Loucy (cell line): ENCODE results near the gene SMG6.
A peak's percentile ranks its signal among the peaks of the same experiment; 100 is the strongest.

Experiments
- H2AFZ ChIP-seq: fragments of 200-600 bp; sonication (generic); 2 replicates; pipeline ENCODE4 v1.6.0; 2016; ENCODE audit warnings: antibody characterized with exemption, mild to moderate bottlenecking, low read length, moderate library complexity
- H3F3A ChIP-seq: fragments of 200-600 bp; 2 replicates; pipeline ENCODE4 v1.6.0; 2016; ENCODE audit warnings: antibody characterized with exemption, low read depth, mild to moderate bottlenecking
- H3K27me3 ChIP-seq: fragments of 200-600 bp; sonication (generic); 2 replicates; pipeline ENCODE4 v1.6.1; 2014; ENCODE audit warnings: low read length, mild to moderate bottlenecking; ENCODE audit not compliant: insufficient read depth, poor library complexity, severe bottlenecking
- H3K36me3 ChIP-seq: fragments of 200-600 bp; sonication (generic); 2 replicates; pipeline ENCODE4 v1.6.1; 2016; ENCODE audit warnings: low read length; ENCODE audit not compliant: insufficient read depth
- H3K4me1 ChIP-seq: fragments of 200-600 bp; sonication (generic); 2 replicates; pipeline ENCODE4 v1.5.1; 2014; ENCODE audit warnings: low read length, mild to moderate bottlenecking; ENCODE audit not compliant: insufficient read depth, poor library complexity, severe bottlenecking
- H3K4me2 ChIP-seq: fragments of 200-600 bp; sonication (generic); 2 replicates; pipeline ENCODE4 v1.6.0; 2014; ENCODE audit warnings: antibody characterized with exemption, low read length, low read depth, mild to moderate bottlenecking; ENCODE audit not compliant: poor library complexity, severe bottlenecking
- H3K4me3 ChIP-seq: fragments of 200-600 bp; sonication (generic); 2 replicates; pipeline ENCODE4 v1.5.1; 2014; ENCODE audit warnings: low read length, mild to moderate bottlenecking, mixed read lengths; ENCODE audit not compliant: poor library complexity, severe bottlenecking
- H3K79me2 ChIP-seq: fragments of 200-600 bp; sonication (generic); 2 replicates; pipeline ENCODE4 v1.6.1; 2014; ENCODE audit warnings: low read length; ENCODE audit not compliant: insufficient read depth
- H3K9ac ChIP-seq: fragments of 200-600 bp; sonication (generic); 2 replicates; pipeline ENCODE4 v1.6.0; 2014; ENCODE audit warnings: mild to moderate bottlenecking, low read depth, low read length, moderate library complexity; ENCODE audit not compliant: poor library complexity, severe bottlenecking
- H3K9me2 ChIP-seq: fragments of 200-600 bp; sonication (generic); replicated peaks from 2 replicates; pipeline ENCODE4 v1.6.1; 2016; ENCODE audit warnings: low read depth, low read length, mixed read lengths
- H3K9me3 ChIP-seq: fragments of 200-600 bp; sonication (generic); 2 replicates; pipeline ENCODE4 v1.6.1; 2014; ENCODE audit warnings: mild to moderate bottlenecking, antibody characterized with exemption, low read length, low read depth; ENCODE audit not compliant: insufficient read depth
- H4K20me1 ChIP-seq: fragments of 200-600 bp; sonication (generic); 2 replicates; pipeline ENCODE4 v1.6.0; 2014; ENCODE audit warnings: antibody characterized with exemption, low read length, mild to moderate bottlenecking; ENCODE audit not compliant: insufficient read depth, poor library complexity, severe bottlenecking
- EZH2phosphoT487 ChIP-seq: fragments of 200-600 bp; IDR thresholded peaks from 2 replicates; pipeline ENCODE4 v1.6.1; 2018; ENCODE audit warnings: antibody characterized with exemption, mild to moderate bottlenecking, moderate library complexity, borderline replicate concordance
- TF ChIP-seq, protein P1 (sequence below): fragments of 200-600 bp; sonication (generic); conservative IDR thresholded peaks from 2 replicates; pipeline ENCODE4 v1.5.1; 2014; ENCODE audit warnings: mild to moderate bottlenecking, antibody characterized with exemption, low read length

SMG6 gene

DNA sequence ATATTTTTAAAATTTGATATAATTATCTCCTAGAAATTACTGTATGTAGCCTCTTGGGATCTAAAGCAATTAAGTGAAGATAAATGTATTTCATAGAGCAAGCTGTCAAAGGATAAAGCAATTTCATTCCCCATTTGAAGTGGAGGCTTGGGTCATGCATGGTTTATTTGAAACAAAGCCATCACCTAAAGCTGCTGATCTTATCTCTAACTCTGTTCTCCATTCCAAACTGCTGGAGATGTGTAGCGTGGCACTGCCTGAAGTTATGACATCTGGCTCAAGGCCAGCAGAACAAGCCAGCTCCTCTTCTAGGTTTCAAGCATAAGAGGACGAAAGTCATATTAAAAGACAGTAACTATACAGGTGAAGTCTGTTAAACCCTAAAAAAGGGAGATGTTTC lies 164.8 kb downstream of the SMG6 start:
- H3K4me2 ChIP-seq = peak overlapping the region; percentile 61
- no peaks in the 10 kb centered on the region for H3K27me3 ChIP-seq
- peaks cover 15% of the 10 kb centered on the region; the same call in 1 of the 2 replicates for H3K36me3 ChIP-seq
- H3K4me3 ChIP-seq = peak overlapping the region; percentile 23
- peaks cover 21% of the 10 kb centered on the region for H3K4me1 ChIP-seq
- H3K79me2 ChIP-seq = peaks cover 20% of the 10 kb centered on the region; the same call in 1 of the 2 replicates
- TF ChIP-seq, protein P1, sequence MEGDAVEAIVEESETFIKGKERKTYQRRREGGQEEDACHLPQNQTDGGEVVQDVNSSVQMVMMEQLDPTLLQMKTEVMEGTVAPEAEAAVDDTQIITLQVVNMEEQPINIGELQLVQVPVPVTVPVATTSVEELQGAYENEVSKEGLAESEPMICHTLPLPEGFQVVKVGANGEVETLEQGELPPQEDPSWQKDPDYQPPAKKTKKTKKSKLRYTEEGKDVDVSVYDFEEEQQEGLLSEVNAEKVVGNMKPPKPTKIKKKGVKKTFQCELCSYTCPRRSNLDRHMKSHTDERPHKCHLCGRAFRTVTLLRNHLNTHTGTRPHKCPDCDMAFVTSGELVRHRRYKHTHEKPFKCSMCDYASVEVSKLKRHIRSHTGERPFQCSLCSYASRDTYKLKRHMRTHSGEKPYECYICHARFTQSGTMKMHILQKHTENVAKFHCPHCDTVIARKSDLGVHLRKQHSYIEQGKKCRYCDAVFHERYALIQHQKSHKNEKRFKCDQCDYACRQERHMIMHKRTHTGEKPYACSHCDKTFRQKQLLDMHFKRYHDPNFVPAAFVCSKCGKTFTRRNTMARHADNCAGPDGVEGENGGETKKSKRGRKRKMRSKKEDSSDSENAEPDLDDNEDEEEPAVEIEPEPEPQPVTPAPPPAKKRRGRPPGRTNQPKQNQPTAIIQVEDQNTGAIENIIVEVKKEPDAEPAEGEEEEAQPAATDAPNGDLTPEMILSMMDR = no peak
- TF ChIP-seq EZH2phosphoT487 = no peak
- peaks cover 7% of the 10 kb centered on the region; the same call in 1 of the 2 replicates for H3F3A ChIP-seq
- no peaks in the 10 kb centered on the region for H3K9me2 ChIP-seq
- no peak overlapping the region for H2AFZ ChIP-seq
- no peaks in the 10 kb centered on the region for H4K20me1 ChIP-seq
- peak overlapping the region; percentile 27 for H3K9ac ChIP-seq
- H3K9me3 ChIP-seq = no peaks in the 10 kb centered on the region

DNA sequence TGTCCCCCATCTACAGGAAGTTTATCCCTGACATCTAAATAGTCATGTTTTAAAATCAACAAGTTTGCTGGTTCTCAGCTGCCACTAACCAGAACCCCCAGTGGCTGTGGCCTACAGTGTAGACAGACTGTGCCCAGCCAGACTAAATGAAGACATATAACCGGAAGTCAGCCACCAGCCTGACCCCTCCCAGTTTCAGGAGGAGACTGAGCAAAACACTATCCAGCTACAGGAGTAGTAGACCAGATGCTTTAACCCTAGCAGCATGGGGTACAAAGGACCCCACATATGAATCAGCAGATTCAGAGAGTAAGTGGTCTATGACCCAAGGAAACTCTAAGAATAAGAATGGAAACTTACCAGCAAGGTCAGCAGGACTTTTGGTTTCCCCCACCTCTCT lies 165.3 kb downstream of the SMG6 start:
- H3K27me3 ChIP-seq = no peaks in the 10 kb centered on the region
- H4K20me1 ChIP-seq = no peaks in the 10 kb centered on the region
- TF ChIP-seq EZH2phosphoT487 = no peak
- TF ChIP-seq, protein P1 = 0 out of 2 replicates have a peak, but pooled peaks have one; percentile 17
- no peaks in the 10 kb centered on the region for H3K9me3 ChIP-seq
- H3K79me2 ChIP-seq = peaks cover 20% of the 10 kb centered on the region; the same call in 1 of the 2 replicates
- no peak overlapping the region for H2AFZ ChIP-seq
- peak overlapping the region; percentile 27 for H3K9ac ChIP-seq
- H3K9me2 ChIP-seq = no peaks in the 10 kb centered on the region
- peaks cover 17% of the 10 kb centered on the region; the same call in 1 of the 2 replicates for H3K36me3 ChIP-seq
- H3K4me1 ChIP-seq = peaks cover 21% of the 10 kb centered on the region
- H3K4me3 ChIP-seq = peak overlapping the region; percentile 23
- peak overlapping the region; percentile 61 for H3K4me2 ChIP-seq
- H3F3A ChIP-seq = peaks cover 7% of the 10 kb centered on the region; the same call in 1 of the 2 replicates

DNA sequence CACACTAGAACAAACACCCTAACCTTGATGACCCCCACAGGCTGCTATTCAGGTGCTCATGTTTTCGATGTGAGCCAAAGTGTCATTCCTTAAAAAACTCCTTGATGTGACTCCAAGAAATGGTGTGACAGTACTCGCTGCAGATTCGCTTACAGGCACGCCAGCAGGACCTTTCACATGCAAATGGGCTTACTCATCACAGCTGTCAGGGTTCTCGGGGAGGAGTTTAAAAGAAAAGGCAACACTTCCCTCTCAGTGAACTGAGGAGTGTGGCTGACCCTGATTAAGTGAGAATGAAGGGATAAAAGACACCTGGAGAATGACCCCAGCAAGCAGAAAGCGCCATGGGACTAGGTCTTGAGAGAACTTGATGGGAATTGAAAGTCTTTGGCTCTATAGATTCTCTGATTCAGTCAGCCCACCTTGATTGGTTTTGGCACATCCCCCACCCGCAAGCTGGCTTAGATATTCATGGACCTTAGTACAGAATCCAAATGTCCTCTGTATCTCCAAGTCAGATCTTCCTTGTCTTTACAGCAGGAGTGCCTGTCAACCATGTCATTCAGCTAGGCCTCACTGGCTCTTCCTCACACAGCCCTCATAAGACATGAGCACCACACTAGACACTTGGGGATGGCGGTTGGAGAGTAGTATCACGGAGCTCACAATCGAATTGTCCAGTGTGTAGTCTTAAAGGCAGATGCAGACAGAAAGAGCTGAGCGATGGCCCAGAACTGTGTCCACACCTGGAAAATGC lies 166.1 kb downstream of the SMG6 start:
- H3K9me2 ChIP-seq = no peaks in the 10 kb centered on the region
- no peaks in the 10 kb centered on the region for H3K9me3 ChIP-seq
- peak overlapping the region; percentile 61 for H3K4me2 ChIP-seq
- peaks cover 20% of the 10 kb centered on the region; the same call in 1 of the 2 replicates for H3K79me2 ChIP-seq
- no peak overlapping the region for H2AFZ ChIP-seq
- TF ChIP-seq EZH2phosphoT487 = no peak
- TF ChIP-seq, protein P1 = no peak
- peaks cover 7% of the 10 kb centered on the region; the same call in 1 of the 2 replicates for H3F3A ChIP-seq
- H3K4me1 ChIP-seq = peaks cover 21% of the 10 kb centered on the region
- peaks cover 23% of the 10 kb centered on the region; the same call in 1 of the 2 replicates for H3K36me3 ChIP-seq
- no peaks in the 10 kb centered on the region for H4K20me1 ChIP-seq
- no peaks in the 10 kb centered on the region for H3K27me3 ChIP-seq
- H3K4me3 ChIP-seq = no peak overlapping the region
- peak overlapping the region; percentile 27 for H3K9ac ChIP-seq
